Parathyroid adenoma (tissue), 2 donors: ENCODE data around the gene RNF19B.

Experiments
- H2AFZ ChIP-seq: fragments of 300-600 bp; sonication (generic); one replicate; pipeline ENCODE4 v1.7.0; 2017; ENCODE audit warnings: antibody characterized with exemption, mild to moderate bottlenecking
- H3K27ac ChIP-seq: fragments of 300-600 bp; sonication (generic); one replicate; pipeline ENCODE4 v1.7.0; 2017
- H3K27me3 ChIP-seq: fragments of 300-600 bp; sonication (generic); one replicate; pipeline ENCODE4 v1.7.0; 2017; ENCODE audit warnings: low read length; ENCODE audit not compliant: control insufficient read depth, insufficient read depth
- H3K36me3 ChIP-seq: fragments of 300-600 bp; sonication (generic); one replicate; pipeline ENCODE4 v1.7.0; 2017; ENCODE audit warnings: low read length; ENCODE audit not compliant: control insufficient read depth, insufficient read depth
- H3K4me1 ChIP-seq: fragments of 300-600 bp; sonication (generic); one replicate; pipeline ENCODE4 v1.7.0; 2017; ENCODE audit warnings: control low read depth
- H3K4me2 ChIP-seq: fragments of 300-600 bp; sonication (generic); one replicate; pipeline ENCODE4 v1.7.0; 2017; ENCODE audit warnings: low read length
- H3K4me3 ChIP-seq: fragments of 300-600 bp; sonication (generic); one replicate; pipeline ENCODE4 v1.7.0; 2017; ENCODE audit warnings: low read depth, low read length
- H3K79me2 ChIP-seq: fragments of 300-600 bp; sonication (generic); one replicate; pipeline ENCODE4 v1.7.0; 2017; ENCODE audit warnings: control low read depth
- H3K9ac ChIP-seq: fragments of 300-600 bp; sonication (generic); one replicate; pipeline ENCODE4 v1.7.0; 2017; ENCODE audit warnings: mild to moderate bottlenecking
- H3K9me3 ChIP-seq: fragments of 300-600 bp; sonication (generic); one replicate; pipeline ENCODE4 v1.7.0; 2017; ENCODE audit warnings: low read length; ENCODE audit not compliant: control insufficient read depth
- TF ChIP-seq, protein P1 (sequence below): fragments of 300-600 bp; sonication (generic); IDR thresholded peaks from one replicate; pipeline ENCODE4 v1.7.0; 2017; ENCODE audit warnings: antibody characterized with exemption, mild to moderate bottlenecking
- donor health status: primary hyperparathyroidism.

RNF19B gene

GRCh38 chr1:32948905-32949304 is 15.7 kb downstream of the RNF19B start:
- TF ChIP-seq, protein P1, sequence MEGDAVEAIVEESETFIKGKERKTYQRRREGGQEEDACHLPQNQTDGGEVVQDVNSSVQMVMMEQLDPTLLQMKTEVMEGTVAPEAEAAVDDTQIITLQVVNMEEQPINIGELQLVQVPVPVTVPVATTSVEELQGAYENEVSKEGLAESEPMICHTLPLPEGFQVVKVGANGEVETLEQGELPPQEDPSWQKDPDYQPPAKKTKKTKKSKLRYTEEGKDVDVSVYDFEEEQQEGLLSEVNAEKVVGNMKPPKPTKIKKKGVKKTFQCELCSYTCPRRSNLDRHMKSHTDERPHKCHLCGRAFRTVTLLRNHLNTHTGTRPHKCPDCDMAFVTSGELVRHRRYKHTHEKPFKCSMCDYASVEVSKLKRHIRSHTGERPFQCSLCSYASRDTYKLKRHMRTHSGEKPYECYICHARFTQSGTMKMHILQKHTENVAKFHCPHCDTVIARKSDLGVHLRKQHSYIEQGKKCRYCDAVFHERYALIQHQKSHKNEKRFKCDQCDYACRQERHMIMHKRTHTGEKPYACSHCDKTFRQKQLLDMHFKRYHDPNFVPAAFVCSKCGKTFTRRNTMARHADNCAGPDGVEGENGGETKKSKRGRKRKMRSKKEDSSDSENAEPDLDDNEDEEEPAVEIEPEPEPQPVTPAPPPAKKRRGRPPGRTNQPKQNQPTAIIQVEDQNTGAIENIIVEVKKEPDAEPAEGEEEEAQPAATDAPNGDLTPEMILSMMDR = no peak

GRCh38 chr1:32948390-32948722 is 16.3 kb downstream of the RNF19B start:
- no peak overlapping the region for H3K4me2 ChIP-seq
- H2AFZ ChIP-seq = no peak overlapping the region
- H3K36me3 ChIP-seq = no peaks in the 10 kb centered on the region
- no peaks in the 10 kb centered on the region for H3K9me3 ChIP-seq
- no peaks in the 10 kb centered on the region for H3K4me1 ChIP-seq
- H3K9ac ChIP-seq = no peak overlapping the region
- no peak overlapping the region for H3K27ac ChIP-seq
- H3K79me2 ChIP-seq = no peaks in the 10 kb centered on the region
- TF ChIP-seq, protein P1 = no peak
- no peaks in the 10 kb centered on the region for H3K27me3 ChIP-seq
- H3K4me3 ChIP-seq = no peak overlapping the region

More at GRCh38 chr1:32948905-32949304, 15.7 kb downstream of the RNF19B start:
- no peak overlapping the region for H3K4me3 ChIP-seq
- no peaks in the 10 kb centered on the region for H3K79me2 ChIP-seq
- no peak overlapping the region for H2AFZ ChIP-seq
- H3K27ac ChIP-seq = no peak overlapping the region
- H3K36me3 ChIP-seq = no peaks in the 10 kb centered on the region
- H3K4me2 ChIP-seq = no peak overlapping the region
- no peaks in the 10 kb centered on the region for H3K9me3 ChIP-seq
- H3K4me1 ChIP-seq = no peaks in the 10 kb centered on the region
- H3K9ac ChIP-seq = no peak overlapping the region
- no peaks in the 10 kb centered on the region for H3K27me3 ChIP-seq

DNA sequence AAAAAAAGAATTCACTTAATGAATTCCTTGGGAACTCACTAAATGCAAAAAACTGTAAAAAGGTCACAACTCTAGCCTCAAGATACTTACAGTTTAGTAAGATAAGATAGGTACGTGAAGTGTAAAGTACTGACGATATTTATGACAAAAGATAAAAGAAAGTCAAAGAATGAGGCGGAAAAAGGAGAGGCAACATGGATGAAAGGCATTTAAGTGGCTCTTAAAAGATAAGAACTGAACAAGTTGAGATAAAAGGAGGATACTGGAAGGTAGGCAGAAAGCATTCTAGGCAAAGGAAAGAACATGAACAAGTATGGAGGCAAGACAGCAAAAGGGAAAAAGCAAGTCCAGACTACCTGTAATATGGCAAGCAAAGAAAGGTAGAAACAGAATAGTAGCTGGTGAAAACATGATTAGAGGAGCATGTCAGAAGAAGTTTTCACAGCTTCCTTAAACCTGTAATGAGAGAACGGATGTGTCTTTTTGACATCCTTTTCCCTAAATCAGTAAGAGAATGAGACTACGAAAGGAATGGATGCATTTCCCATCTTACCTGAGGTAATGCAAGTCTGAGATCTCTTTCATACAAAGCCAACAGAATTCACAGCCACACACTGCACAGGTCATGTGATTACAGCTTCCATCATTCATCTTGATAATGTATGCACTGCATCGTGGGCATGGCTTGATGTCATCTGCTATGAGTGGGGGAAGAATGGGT is 16.8 kb downstream of the RNF19B start:
- H3K9me3 ChIP-seq = no peaks in the 10 kb centered on the region
- no peak overlapping the region for H3K27ac ChIP-seq
- H3K27me3 ChIP-seq = no peaks in the 10 kb centered on the region
- no peak overlapping the region for H2AFZ ChIP-seq
- TF ChIP-seq, protein P1 = no peak
- no peaks in the 10 kb centered on the region for H3K79me2 ChIP-seq
- H3K4me3 ChIP-seq = no peak overlapping the region
- no peaks in the 10 kb centered on the region for H3K36me3 ChIP-seq
- H3K4me2 ChIP-seq = no peak overlapping the region
- no peak overlapping the region for H3K9ac ChIP-seq
- no peaks in the 10 kb centered on the region for H3K4me1 ChIP-seq

DNA sequence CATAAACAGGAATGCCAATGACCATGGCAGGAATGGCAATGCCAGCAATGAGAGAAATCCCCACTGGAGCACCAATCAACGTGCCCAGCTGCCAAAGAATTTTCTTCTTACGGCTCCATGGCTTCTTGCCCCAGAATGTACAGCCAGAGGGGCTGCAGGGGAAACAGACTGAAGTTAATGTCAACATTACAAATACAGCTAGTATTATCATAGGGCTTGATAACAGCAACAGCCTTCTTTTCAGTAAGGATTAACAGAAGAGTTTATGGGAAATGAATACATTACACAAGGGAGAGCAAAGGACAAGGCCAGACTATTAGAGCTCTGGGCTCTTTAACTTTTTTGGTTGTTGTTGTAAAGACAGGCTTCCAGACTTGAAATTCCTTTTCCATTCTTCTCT is 18.2 kb downstream of the RNF19B start:
- no peaks in the 10 kb centered on the region for H3K9me3 ChIP-seq
- H3K4me2 ChIP-seq = no peak overlapping the region
- no peak overlapping the region for H3K27ac ChIP-seq
- no peaks in the 10 kb centered on the region for H3K36me3 ChIP-seq
- H2AFZ ChIP-seq = no peak overlapping the region
- no peaks in the 10 kb centered on the region for H3K79me2 ChIP-seq
- TF ChIP-seq, protein P1 = no peak
- H3K27me3 ChIP-seq = no peaks in the 10 kb centered on the region
- no peak overlapping the region for H3K4me3 ChIP-seq
- no peak overlapping the region for H3K9ac ChIP-seq
- H3K4me1 ChIP-seq = no peaks in the 10 kb centered on the region

DNA sequence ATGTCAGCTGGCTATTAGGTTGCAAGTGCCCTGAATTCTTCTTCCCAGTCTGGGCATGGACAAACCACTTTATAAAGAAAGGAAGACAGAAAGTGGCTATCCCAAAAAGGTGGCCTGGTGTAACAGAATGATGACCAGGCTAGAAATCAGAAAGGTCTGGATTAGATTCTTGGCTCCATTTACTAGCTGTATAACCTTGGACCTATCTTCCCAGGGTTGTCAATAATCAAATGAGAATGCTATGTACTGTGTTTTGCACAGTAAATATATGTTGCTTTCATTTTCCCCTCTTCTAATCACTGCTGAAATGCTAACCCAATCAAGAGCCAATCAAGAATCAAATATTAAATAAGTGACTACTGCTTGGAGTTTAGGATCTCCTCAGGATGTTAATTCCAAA is 20.4 kb downstream of the RNF19B start:
- Histone ChIP-seq H3K4me3 (no peak overlapping the region), H3K9ac (no peak overlapping the region), H3K36me3 (no peaks in the 10 kb centered on the region), H3K79me2 (no peaks in the 10 kb centered on the region), H3K27me3 (no peaks in the 10 kb centered on the region), H3K27ac (no peak overlapping the region), H2AFZ (no peak overlapping the region), H3K4me2 (no peak overlapping the region), H3K4me1 (no peaks in the 10 kb centered on the region), H3K9me3 (no peaks in the 10 kb centered on the region)
- TF ChIP-seq, protein P1 = no peak
